Measurements from ENCODE around the gene DEXI.

The DEXI gene

DNA sequence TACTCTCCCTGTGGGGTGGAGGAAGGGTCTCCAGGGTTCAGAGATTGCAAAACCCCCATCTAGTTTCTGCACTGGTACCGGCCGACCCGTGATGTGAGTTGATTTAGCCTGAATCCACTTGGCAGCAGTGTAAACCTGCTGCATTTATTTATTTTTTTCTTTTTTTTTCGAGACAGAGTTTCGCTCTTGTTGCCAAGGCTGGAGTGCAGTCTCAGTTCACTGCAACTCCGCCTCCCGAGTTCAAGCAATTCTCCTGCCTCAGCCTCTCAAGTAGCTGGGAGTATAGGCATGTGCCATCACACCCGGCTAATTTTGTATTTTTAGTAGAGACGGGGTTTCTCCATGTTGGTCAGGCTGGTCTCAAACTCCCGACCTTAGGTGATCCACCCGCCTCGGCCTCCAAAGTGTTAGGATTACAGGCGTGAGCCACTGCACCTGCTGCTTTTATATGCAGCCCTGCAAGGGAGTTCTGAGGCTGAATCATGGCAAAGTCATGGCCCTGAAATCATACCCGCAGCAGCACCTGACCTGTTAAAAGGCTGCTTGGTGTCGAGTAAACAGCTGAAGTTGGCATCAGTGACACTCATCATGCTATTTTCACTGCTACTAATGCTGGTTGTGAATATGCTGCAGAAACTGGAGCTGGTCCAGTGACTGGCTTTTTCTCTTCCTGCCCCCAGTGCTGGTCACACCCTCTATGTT, 21.4 kb downstream of the DEXI start:
- Histone ChIP-seq H4K8ac (ENCODE audit: low read depth, low read length) (no peak overlapping the region), H3K79me2 (ENCODE audit: control insufficient read depth, insufficient read depth, low read length, poor library complexity) (no peaks in the 10 kb centered on the region), H4K91ac (ENCODE audit: low read depth, low read length) (no peak overlapping the region), H3K4ac (ENCODE audit: low read depth, low read length) (no peak overlapping the region), H3K27ac (ENCODE audit: low read depth, low read length) (no peak overlapping the region), H3K9ac (ENCODE audit: low read length) (no peak overlapping the region), H3K4me3 (ENCODE audit: low read depth, low read length) (no peak overlapping the region), H2AFZ (ENCODE audit: insufficient read depth, low read length, poor library complexity) (no peak overlapping the region), H3K36me3 (ENCODE audit: control insufficient read depth in 1 of 2, insufficient read depth in 2 of 2, low read length in 2 of 2) (peaks cover 6 to 10% of the 10 kb centered on the region in 2 experiments), H3K4me2 (ENCODE audit: low read length) (no peak overlapping the region), H3K18ac (ENCODE audit: low read length) (no peak overlapping the region), H3K9me3 (ENCODE audit: insufficient read depth, low read depth, low read length) (peaks cover 1% of the 10 kb centered on the region), H3K4me1 (ENCODE audit: control insufficient read depth in 1 of 2, insufficient read depth in 2 of 2, low read length in 2 of 2) (no peaks in the 10 kb centered on the region), H2BK5ac (ENCODE audit: low read depth, low read length, poor library complexity) (no peak overlapping the region), H2BK12ac (ENCODE audit: low read length) (no peak overlapping the region), H3K23ac (ENCODE audit: low read length) (no peak overlapping the region), H2AK5ac (ENCODE audit: low read length) (no peak overlapping the region), H3K14ac (ENCODE audit: low read length) (no peak overlapping the region), H3K27me3 (ENCODE audit: insufficient read depth, low read length) (no peaks in the 10 kb centered on the region), H4K12ac (ENCODE audit: low read depth, low read length) (no peak overlapping the region), H2BK120ac (ENCODE audit: insufficient read depth, low read length, poor library complexity) (no peak overlapping the region), H3K79me1 (ENCODE audit: low read length) (no peaks in the 10 kb centered on the region)
- peak; percentile 51 to 56 for DNase-seq
- WGBS (ENCODE audit: extremely low coverage, insufficient coverage, insufficient read length) = no CpG with 5 or more reads among the region's 15 CpGs

GRCh38 chr16:10919003-10919351, 23.3 kb downstream of the DEXI start:
- no peaks in the 10 kb centered on the region for H3K36me3 ChIP-seq (ENCODE audit: control insufficient read depth in 1 of 2, insufficient read depth in 2 of 2, low read length in 2 of 2)
- no peaks in the 10 kb centered on the region for H3K79me2 ChIP-seq (ENCODE audit: control insufficient read depth, insufficient read depth, low read length, poor library complexity)
- H3K18ac ChIP-seq (ENCODE audit: low read length) = no peak overlapping the region
- no peak overlapping the region for H2BK5ac ChIP-seq (ENCODE audit: low read depth, low read length, poor library complexity)
- H2BK12ac ChIP-seq (ENCODE audit: low read length) = no peak overlapping the region
- H3K4me2 ChIP-seq (ENCODE audit: low read length) = no peak overlapping the region
- no peaks in the 10 kb centered on the region for H3K9me3 ChIP-seq (ENCODE audit: insufficient read depth, low read depth, low read length)
- no CpG with 5 or more reads among the region's 7 CpGs for WGBS (ENCODE audit: extremely low coverage, insufficient coverage, insufficient read length)
- H2AK5ac ChIP-seq (ENCODE audit: low read length) = no peak overlapping the region
- H3K27me3 ChIP-seq (ENCODE audit: insufficient read depth, low read length) = no peaks in the 10 kb centered on the region
- no peaks in the 10 kb centered on the region for H3K4me1 ChIP-seq (ENCODE audit: control insufficient read depth in 1 of 2, insufficient read depth in 2 of 2, low read length in 2 of 2)
- H4K91ac ChIP-seq (ENCODE audit: low read depth, low read length) = no peak overlapping the region
- H4K12ac ChIP-seq (ENCODE audit: low read depth, low read length) = no peak overlapping the region
- H2AFZ ChIP-seq (ENCODE audit: insufficient read depth, low read length, poor library complexity) = no peak overlapping the region
- no peak overlapping the region for H3K14ac ChIP-seq (ENCODE audit: low read length)
- H3K23ac ChIP-seq (ENCODE audit: low read length) = no peak overlapping the region
- no peak overlapping the region for H3K27ac ChIP-seq (ENCODE audit: low read depth, low read length)
- no peak overlapping the region for H3K9ac ChIP-seq (ENCODE audit: low read length)
- H3K4ac ChIP-seq (ENCODE audit: low read depth, low read length) = no peak overlapping the region
- H4K8ac ChIP-seq (ENCODE audit: low read depth, low read length) = no peak overlapping the region
- H3K4me3 ChIP-seq (ENCODE audit: low read depth, low read length) = no peak overlapping the region
- DNase-seq = no peak
- H3K79me1 ChIP-seq (ENCODE audit: low read length) = no peaks in the 10 kb centered on the region
- H2BK120ac ChIP-seq (ENCODE audit: insufficient read depth, low read length, poor library complexity) = no peak overlapping the region

- Histone ChIP-seq H4K91ac (ENCODE audit: low read depth, low read length) (no peak overlapping the region), H3K27me3 (ENCODE audit: insufficient read depth, low read length) (no peaks in the 10 kb centered on the region), H3K9me3 (ENCODE audit: insufficient read depth, low read depth, low read length) (no peaks in the 10 kb centered on the region), H2AK5ac (ENCODE audit: low read length) (no peak overlapping the region), H3K4me1 (ENCODE audit: control insufficient read depth in 1 of 2, insufficient read depth in 2 of 2, low read length in 2 of 2) (no peaks in the 10 kb centered on the region), H3K18ac (ENCODE audit: low read length) (no peak overlapping the region), H3K4me2 (ENCODE audit: low read length) (no peak overlapping the region), H4K8ac (ENCODE audit: low read depth, low read length) (no peak overlapping the region), H3K23ac (ENCODE audit: low read length) (no peak overlapping the region), H3K4ac (ENCODE audit: low read depth, low read length) (no peak overlapping the region), H3K79me1 (ENCODE audit: low read length) (no peaks in the 10 kb centered on the region), H4K12ac (ENCODE audit: low read depth, low read length) (no peak overlapping the region), H3K27ac (ENCODE audit: low read depth, low read length) (no peak overlapping the region), H2BK12ac (ENCODE audit: low read length) (no peak overlapping the region), H2AFZ (ENCODE audit: insufficient read depth, low read length, poor library complexity) (no peak overlapping the region), H3K4me3 (ENCODE audit: low read depth, low read length) (no peak overlapping the region), H3K14ac (ENCODE audit: low read length) (no peak overlapping the region), H2BK120ac (ENCODE audit: insufficient read depth, low read length, poor library complexity) (no peak overlapping the region), H2BK5ac (ENCODE audit: low read depth, low read length, poor library complexity) (no peak overlapping the region), H3K36me3 (ENCODE audit: control insufficient read depth in 1 of 2, insufficient read depth in 2 of 2, low read length in 2 of 2) (no peaks in the 10 kb centered on the region), H3K9ac (ENCODE audit: low read length) (no peak overlapping the region), H3K79me2 (ENCODE audit: control insufficient read depth, insufficient read depth, low read length, poor library complexity) (no peaks in the 10 kb centered on the region)
- DNase-seq = peak; percentile 91 to 98
- WGBS (ENCODE audit: extremely low coverage, insufficient coverage, insufficient read length) = no CpG with 5 or more reads among the region's 21 CpGs
Observed at GRCh38 chr16:10918294-10919002, 23.8 kb downstream of the DEXI start.

DNA sequence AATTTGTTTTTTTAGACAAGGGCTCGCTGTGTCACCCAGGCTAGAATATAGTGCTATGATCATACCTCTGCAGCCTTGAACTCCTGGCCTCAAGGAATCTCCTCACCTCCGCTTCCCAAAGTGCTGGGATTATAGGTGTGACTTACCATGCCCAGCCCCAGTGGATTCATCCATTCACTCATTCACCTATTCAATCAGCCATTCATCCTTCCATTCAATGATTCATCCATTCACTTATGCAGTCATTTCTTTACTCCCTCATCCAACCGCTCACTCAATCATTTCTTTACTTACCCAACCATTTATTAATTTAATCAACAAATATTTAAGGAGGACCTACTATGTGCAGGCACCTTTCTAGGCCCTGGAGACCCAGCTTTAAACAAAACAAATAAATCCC, 25.7 kb downstream of the DEXI start:
- Histone ChIP-seq H3K9ac (ENCODE audit: low read length) (no peak overlapping the region), H3K18ac (ENCODE audit: low read length) (no peak overlapping the region), H4K8ac (ENCODE audit: low read depth, low read length) (no peak overlapping the region), H3K4ac (ENCODE audit: low read depth, low read length) (no peak overlapping the region), H4K91ac (ENCODE audit: low read depth, low read length) (no peak overlapping the region), H3K79me1 (ENCODE audit: low read length) (no peaks in the 10 kb centered on the region), H3K36me3 (ENCODE audit: control insufficient read depth in 1 of 2, insufficient read depth in 2 of 2, low read length in 2 of 2) (no peaks in the 10 kb centered on the region), H3K23ac (ENCODE audit: low read length) (no peak overlapping the region), H2BK120ac (ENCODE audit: insufficient read depth, low read length, poor library complexity) (no peak overlapping the region), H3K9me3 (ENCODE audit: insufficient read depth, low read depth, low read length) (no peaks in the 10 kb centered on the region), H2BK5ac (ENCODE audit: low read depth, low read length, poor library complexity) (no peak overlapping the region), H4K12ac (ENCODE audit: low read depth, low read length) (no peak overlapping the region), H3K4me2 (ENCODE audit: low read length) (no peak overlapping the region), H3K4me3 (ENCODE audit: low read depth, low read length) (no peak overlapping the region), H3K27ac (ENCODE audit: low read depth, low read length) (no peak overlapping the region), H3K14ac (ENCODE audit: low read length) (no peak overlapping the region), H2BK12ac (ENCODE audit: low read length) (no peak overlapping the region), H3K4me1 (ENCODE audit: control insufficient read depth in 1 of 2, insufficient read depth in 2 of 2, low read length in 2 of 2) (no peaks in the 10 kb centered on the region), H3K79me2 (ENCODE audit: control insufficient read depth, insufficient read depth, low read length, poor library complexity) (no peaks in the 10 kb centered on the region), H3K27me3 (ENCODE audit: insufficient read depth, low read length) (no peaks in the 10 kb centered on the region), H2AK5ac (ENCODE audit: low read length) (no peak overlapping the region), H2AFZ (ENCODE audit: insufficient read depth, low read length, poor library complexity) (no peak overlapping the region)
- WGBS (ENCODE audit: extremely low coverage, insufficient coverage, insufficient read length) = 100% methylated on average over 1 of the region's 3 CpGs
- no peak for DNase-seq

All from trophoblast cell (in vitro differentiated cells and primary cell).